AG09319 (cell line): ENCODE results near the gene CAPZB.

Source experiments
- DNase-seq: peaks from one replicate; pipeline ENCODE4 v3.0.0-alpha.2; 2010; ENCODE audit warnings: low read depth; ENCODE audit errors: extremely low read depth
- CTCF ChIP-seq: IDR thresholded peaks from 2 replicates; pipeline ENCODE4 v1.5.1; 2011; ENCODE audit warnings: low read depth, mild to moderate bottlenecking, inconsistent platforms, low read length, moderate library complexity

The CAPZB gene

GRCh38 chr1:19485362-19486187 lies at the start of gene CAPZB:
Gene CAPZB (minus strand): TSS chr1:19485539. CDS start chr1:19485438, 101 bp downstream.
- TF ChIP-seq CTCF = no peak
- DNase-seq = peak; percentile 75

DNA sequence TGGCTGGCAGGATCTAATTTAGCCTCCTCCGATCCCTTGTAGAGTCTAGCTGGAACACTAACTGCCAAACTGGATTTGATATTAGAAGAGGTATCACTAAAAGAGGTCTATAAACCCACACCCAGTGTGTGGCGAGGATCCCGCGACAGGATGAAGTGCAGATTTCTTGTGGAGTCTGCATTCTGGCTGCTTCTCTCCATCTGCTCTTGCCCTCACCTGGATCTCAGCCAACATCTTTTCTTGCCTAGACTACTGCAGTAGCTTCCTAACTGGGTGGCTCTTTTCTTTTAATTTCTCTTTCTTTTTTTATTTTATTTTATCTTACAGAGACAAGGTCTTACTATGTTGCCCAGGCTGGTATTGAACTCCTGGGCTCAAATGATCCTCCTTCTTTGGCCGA lies 48.9 kb upstream of the CAPZB start:
- TF ChIP-seq CTCF = no peak
- DNase-seq = no peak

- no peak for TF ChIP-seq CTCF
- DNase-seq = no peak
Observed at GRCh38 chr1:19533626-19534025, 48.3 kb upstream of the CAPZB start.

- DNase-seq = no peak
- no peak for TF ChIP-seq CTCF
Observed at GRCh38 chr1:19532519-19532918, 47.2 kb upstream of the CAPZB start.

DNA sequence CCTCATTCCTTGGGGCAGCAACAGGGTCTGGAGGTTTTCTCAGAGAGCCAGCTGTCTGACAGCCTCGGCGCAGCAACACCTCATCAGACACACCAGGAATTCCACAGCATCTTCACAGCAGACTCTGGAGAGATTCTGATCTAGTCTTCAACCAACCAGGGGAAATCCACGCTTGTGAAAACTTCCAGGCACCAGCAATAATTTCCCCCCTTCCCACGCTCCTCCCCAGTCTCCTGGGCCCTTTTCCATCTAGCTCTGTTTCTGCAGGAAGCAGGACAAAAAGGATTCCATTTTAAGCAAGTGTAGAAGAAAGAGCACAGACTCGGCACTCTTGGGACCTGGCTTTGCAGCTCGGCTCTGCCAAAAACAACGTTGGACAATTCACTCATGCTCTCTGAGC lies 44.3 kb upstream of the CAPZB start:
- no peak for TF ChIP-seq CTCF
- DNase-seq = no peak

DNA sequence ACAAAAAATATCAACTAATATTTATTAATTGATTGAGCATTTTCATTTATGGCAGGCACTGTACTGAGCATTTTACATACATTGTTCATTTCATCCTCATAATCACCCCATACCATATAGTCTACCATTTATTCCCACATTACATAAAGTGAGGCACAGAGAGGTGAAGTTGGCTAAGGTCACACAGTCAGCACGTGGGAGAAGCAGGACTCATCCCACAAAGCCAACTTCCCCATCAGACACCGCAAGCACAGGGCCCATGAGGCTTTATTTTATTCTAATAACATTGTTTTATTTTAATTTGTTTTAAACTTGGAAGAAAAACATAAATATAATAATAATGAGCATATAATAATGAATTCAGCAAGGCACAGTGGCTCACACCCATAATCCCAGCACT lies 43.1 kb upstream of the CAPZB start:
- no peak for DNase-seq

More for the DNA sequence above, 43.1 kb upstream of the CAPZB start:
- TF ChIP-seq CTCF = no peak
